ENCODE measurements around the gene PLXNA2.

Gene PLXNA2

GRCh38 chr1:208203848-208204609, 40.2 kb downstream of the PLXNA2 start:
- no peak for ATAC-seq
- TF ChIP-seq, protein P1, sequence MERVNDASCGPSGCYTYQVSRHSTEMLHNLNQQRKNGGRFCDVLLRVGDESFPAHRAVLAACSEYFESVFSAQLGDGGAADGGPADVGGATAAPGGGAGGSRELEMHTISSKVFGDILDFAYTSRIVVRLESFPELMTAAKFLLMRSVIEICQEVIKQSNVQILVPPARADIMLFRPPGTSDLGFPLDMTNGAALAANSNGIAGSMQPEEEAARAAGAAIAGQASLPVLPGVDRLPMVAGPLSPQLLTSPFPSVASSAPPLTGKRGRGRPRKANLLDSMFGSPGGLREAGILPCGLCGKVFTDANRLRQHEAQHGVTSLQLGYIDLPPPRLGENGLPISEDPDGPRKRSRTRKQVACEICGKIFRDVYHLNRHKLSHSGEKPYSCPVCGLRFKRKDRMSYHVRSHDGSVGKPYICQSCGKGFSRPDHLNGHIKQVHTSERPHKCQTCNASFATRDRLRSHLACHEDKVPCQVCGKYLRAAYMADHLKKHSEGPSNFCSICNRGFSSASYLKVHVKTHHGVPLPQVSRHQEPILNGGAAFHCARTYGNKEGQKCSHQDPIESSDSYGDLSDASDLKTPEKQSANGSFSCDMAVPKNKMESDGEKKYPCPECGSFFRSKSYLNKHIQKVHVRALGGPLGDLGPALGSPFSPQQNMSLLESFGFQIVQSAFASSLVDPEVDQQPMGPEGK (CRISPR knock-in tag; IDR thresholded peaks at IDR 0.05; ENCODE audit: borderline replicate concordance): no peak
- TF ChIP-seq CSDC2 (CRISPR knock-in tag; IDR thresholded peaks at IDR 0.05): no peak
- TF ChIP-seq PPARA (CRISPR knock-in tag; IDR thresholded peaks at IDR 0.05; ENCODE audit: borderline replicate concordance): no peak
- no peak for TF ChIP-seq TSHZ2 (CRISPR knock-in tag; IDR thresholded peaks at IDR 0.05)
- no peak for TF ChIP-seq ZNF565 (CRISPR knock-in tag; conservative IDR thresholded peaks at IDR 0.05; ENCODE audit: low read depth)
- TF ChIP-seq GLIS3 (CRISPR knock-in tag; IDR thresholded peaks at IDR 0.05): no peak
- TF ChIP-seq OSR1 (CRISPR knock-in tag; IDR thresholded peaks at IDR 0.05): no peak
- TF ChIP-seq TOX (CRISPR knock-in tag; IDR thresholded peaks at IDR 0.05; ENCODE audit: borderline replicate concordance): no peak
- no peak for TF ChIP-seq BACH2 (CRISPR knock-in tag; IDR thresholded peaks at IDR 0.05; ENCODE audit: borderline replicate concordance)
- TF ChIP-seq, protein P2, sequence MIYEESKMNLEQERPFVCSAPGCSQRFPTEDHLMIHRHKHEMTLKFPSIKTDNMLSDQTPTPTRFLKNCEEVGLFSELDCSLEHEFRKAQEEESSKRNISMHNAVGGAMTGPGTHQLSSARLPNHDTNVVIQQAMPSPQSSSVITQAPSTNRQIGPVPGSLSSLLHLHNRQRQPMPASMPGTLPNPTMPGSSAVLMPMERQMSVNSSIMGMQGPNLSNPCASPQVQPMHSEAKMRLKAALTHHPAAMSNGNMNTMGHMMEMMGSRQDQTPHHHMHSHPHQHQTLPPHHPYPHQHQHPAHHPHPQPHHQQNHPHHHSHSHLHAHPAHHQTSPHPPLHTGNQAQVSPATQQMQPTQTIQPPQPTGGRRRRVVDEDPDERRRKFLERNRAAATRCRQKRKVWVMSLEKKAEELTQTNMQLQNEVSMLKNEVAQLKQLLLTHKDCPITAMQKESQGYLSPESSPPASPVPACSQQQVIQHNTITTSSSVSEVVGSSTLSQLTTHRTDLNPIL (CRISPR knock-in tag; IDR thresholded peaks at IDR 0.05; ENCODE audit: low read depth): no peak
- TF ChIP-seq ZC3H10 (CRISPR knock-in tag; IDR thresholded peaks at IDR 0.05): no peak; the same call in 1 of the 2 replicates
- TF ChIP-seq TCF4 (CRISPR knock-in tag; IDR thresholded peaks at IDR 0.05; ENCODE audit: borderline replicate concordance): no peak
- no peak for TF ChIP-seq SNAI2 (CRISPR knock-in tag; IDR thresholded peaks at IDR 0.05)
- TF ChIP-seq, protein P3, sequence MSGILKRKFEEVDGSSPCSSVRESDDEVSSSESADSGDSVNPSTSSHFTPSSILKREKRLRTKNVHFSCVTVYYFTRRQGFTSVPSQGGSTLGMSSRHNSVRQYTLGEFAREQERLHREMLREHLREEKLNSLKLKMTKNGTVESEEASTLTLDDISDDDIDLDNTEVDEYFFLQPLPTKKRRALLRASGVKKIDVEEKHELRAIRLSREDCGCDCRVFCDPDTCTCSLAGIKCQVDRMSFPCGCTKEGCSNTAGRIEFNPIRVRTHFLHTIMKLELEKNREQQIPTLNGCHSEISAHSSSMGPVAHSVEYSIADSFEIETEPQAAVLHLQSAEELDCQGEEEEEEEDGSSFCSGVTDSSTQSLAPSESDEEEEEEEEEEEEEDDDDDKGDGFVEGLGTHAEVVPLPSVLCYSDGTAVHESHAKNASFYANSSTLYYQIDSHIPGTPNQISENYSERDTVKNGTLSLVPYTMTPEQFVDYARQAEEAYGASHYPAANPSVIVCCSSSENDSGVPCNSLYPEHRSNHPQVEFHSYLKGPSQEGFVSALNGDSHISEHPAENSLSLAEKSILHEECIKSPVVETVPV (CRISPR knock-in tag; IDR thresholded peaks at IDR 0.05): no peak

- no peak for ATAC-seq
- TF ChIP-seq ARNTL (CRISPR knock-in tag; IDR thresholded peaks at IDR 0.05; ENCODE audit: borderline replicate concordance, low read depth): no peak
- no peak for TF ChIP-seq ESRRG (CRISPR knock-in tag; IDR thresholded peaks at IDR 0.05)
- no peak for TF ChIP-seq GLIS3 (CRISPR knock-in tag; IDR thresholded peaks at IDR 0.05)
- no peak for TF ChIP-seq TOX (CRISPR knock-in tag; IDR thresholded peaks at IDR 0.05; ENCODE audit: borderline replicate concordance)
- TF ChIP-seq PPARA (CRISPR knock-in tag; IDR thresholded peaks at IDR 0.05; ENCODE audit: borderline replicate concordance): no peak
- no peak for TF ChIP-seq ZNF8 (CRISPR knock-in tag; IDR thresholded peaks at IDR 0.05)
- TF ChIP-seq SNAI2 (CRISPR knock-in tag; IDR thresholded peaks at IDR 0.05): no peak
- no peak for TF ChIP-seq RARB (CRISPR knock-in tag; IDR thresholded peaks at IDR 0.05)
- TF ChIP-seq, protein P3 (CRISPR knock-in tag; IDR thresholded peaks at IDR 0.05): no peak
- TF ChIP-seq, protein P2 (CRISPR knock-in tag; IDR thresholded peaks at IDR 0.05; ENCODE audit: low read depth): no peak
- no peak for TF ChIP-seq ZFP30 (CRISPR knock-in tag; IDR thresholded peaks at IDR 0.05)
These were observed 40.9 kb downstream of the PLXNA2 start for GRCh38 chr1:208203127-208203847.
